ENCODE measurements around the gene FSCN2.

The FSCN2 gene, protein sequence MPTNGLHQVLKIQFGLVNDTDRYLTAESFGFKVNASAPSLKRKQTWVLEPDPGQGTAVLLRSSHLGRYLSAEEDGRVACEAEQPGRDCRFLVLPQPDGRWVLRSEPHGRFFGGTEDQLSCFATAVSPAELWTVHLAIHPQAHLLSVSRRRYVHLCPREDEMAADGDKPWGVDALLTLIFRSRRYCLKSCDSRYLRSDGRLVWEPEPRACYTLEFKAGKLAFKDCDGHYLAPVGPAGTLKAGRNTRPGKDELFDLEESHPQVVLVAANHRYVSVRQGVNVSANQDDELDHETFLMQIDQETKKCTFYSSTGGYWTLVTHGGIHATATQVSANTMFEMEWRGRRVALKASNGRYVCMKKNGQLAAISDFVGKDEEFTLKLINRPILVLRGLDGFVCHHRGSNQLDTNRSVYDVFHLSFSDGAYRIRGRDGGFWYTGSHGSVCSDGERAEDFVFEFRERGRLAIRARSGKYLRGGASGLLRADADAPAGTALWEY

DNA sequence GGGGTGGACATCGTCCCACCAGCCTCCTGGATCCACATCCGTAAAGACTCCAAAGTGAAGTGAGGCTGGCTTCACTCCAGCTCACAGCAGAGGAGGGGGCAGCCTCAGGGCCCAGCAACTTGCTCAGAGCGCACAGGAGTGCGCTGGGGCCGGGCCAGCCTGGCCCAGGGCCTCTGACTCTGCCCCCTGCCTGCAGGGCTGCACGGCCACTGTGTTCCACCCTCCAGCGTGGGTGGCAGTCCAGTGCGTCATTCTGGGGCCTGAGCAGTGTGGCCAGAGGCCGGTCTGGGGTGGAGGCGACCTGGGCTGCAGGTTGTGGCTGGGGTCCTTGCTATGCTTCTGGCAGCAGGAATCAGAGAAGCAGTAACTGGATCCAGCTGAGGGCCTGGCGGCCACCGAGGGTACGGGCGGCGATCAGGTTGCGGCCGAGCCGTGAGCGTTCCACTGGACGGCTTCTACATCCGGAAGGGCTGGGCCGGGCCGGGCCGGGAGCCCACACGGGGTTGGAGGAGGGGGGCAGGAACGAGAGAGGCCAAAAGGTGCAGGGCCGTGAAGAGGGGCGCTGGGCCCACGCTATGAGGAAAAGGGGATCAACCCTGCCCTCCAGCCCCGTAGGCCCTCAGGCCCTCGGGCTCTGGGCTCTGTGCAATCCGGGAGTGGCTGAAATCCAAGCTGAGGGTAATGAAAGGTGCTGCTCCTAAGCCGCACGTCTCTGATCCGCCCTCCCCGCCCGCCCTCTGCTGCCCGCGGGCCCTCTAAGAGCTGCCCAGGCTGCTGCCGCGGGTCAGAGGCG lies at the start of gene FSCN2:
Gene FSCN2, plus strand, starts transcription at position 787 of the 793 bp plus-strand sequence. CDS start 155 bp downstream, outside the sequence.
- no peak for DNase-seq

DNA sequence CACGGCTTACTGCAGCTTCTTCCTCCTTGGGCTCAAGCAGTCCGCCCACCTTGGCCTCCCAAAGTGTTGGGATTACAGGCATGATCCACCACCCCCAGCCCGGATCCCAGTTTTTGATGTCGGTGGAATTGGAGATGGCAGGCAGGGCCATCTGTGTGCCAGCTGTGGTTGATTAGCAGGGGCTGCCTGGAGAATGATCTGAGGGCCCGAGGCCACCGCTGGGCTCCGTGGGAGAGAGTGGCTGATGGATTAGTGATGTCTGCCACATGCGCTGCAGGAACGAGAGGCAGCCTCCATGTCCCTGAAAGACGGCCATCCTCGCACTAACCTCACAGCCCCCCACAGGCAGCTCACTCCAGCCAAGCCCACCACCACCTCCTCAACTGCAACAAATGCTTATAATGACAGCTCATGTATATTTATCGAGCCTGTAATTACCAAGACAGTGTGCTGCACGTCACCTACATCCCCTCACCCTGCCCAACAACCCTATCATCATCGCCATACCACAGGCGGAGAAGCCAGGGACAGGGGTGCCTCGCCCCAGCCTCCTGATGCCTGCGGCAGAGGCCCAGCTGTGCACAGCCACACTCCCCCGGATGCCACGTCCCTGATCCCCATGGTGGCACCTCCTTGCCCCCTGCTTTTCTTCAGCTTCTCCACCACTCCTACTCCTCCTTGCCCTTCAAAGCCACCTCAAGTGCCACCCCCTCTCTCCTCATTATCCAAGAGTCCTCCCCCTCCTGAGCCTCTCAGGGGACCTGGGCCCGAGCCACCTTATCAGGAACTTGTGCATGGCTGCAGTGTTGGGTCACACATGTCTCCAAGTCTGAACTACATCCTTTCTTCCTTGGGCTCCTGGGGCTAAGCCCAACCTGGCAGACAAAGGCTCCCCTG lies 48.8 kb upstream of the FSCN2 start:
- no peak for DNase-seq

DNA sequence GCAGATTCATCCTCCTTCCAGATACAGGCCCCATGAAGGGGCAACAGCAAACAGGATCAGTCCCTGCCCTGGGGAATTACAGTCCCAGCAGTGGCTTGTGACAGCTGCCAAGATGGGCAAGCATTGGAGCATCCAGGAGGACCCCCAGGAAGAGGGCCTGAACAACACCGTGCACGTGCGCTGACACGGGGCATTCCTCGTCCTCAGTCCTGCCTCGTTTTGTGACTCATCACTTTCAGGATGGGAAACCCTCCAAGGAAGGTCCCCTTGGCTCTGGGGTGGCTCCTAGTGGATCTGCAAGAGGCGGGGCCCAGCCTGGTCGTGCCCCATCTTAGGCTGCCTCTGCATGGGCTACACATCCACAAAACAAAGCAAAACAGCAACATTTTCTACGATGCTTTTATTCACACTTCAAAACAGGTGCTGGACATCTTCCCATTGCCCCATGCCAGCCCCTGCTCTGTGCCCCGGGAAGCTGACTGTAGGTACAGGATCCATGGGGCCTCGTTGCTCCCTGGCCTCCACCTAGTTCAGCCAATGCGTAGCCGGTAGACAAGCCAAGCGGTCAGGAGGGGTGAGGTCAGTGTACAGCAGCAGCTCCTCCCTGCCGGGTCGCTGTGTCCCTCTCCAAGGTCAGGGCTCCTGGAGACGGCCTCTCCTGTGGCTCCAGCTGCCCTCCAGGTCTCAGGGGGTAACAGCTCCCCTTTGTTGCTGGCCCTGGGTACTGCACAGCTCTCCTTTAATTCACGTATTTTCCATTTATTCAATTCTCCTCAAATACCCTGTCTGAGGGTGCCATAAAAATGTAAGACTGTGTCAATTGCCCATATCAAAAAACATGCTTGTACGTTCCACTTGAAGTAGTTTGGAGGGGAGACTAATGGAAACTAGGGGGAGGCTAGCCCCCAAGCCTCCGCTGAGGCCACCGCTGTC lies 47.8 kb upstream of the FSCN2 start:
- no peak for DNase-seq

DNA sequence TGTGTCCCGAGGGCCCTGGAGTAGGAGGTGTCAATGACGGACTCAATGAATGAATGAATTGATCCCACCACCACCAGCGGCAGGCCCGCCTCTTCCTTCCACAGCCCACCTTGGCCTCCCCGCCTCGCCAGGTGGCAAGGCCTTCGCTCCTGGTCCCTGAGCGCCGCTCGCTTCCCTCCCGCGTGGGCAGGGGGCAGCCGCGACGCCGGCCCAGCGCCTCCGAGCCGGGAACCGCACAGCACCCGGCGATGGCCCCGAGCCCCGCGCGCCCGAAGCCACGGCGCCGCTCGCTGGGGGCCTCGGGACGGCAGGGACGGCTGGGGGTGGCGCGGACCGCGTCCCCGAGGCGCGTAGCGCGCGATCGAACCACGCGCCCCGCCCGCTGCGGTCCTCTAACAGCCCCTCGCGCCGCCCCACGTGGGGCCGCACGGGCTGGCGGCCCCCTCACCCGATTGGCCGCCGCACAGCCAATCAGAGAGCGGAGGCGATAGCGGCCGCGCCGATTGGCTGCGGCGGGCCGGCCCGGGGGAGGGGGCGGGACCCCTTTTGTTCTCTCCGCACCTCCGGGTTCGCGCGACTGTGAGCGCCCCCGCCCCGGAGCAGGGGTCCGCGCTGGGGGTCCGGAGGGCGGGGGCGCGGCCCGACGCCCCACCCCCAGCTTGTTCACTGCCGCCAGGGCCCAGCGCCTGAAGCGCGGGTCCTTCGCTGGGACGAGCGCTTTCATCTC lies 46.9 kb upstream of the FSCN2 start:
- DNase-seq = peak in 2 of 4 experiments; percentile 24 to 57

DNA sequence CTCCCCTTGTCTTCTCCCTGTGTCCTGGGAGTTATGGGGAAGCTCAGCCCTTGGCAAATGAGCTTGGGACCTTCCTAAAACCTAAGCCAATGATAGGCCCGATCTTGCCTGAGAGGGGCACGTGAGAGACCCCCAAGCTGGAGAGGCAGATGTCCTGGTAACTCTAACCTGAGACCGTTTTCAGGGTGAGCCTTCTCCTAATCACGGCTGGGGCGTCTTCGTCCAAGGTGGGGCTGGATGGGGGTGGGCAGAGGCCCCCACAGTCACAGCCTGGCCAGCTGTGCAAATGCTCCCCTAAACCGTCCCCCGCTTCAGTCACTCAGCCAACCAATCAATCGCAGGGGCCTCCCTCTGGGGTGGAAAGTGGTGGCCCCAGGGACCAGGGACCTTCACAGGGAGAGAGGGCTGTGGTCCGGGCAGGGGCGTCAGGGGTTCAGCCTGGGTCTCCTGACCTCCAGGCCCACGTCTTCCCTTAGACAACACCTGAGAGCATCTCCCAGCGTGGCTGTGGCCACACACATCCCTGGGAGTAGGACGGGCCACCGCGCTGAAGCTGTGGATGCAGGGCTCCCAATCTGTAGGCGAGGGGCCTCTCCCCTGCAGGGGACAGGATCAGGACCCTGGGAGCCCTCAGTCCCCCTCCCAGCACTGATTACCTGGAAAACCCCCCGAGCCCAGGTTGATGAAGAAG lies 46.2 kb upstream of the FSCN2 start:
- DNase-seq = no peak

DNA sequence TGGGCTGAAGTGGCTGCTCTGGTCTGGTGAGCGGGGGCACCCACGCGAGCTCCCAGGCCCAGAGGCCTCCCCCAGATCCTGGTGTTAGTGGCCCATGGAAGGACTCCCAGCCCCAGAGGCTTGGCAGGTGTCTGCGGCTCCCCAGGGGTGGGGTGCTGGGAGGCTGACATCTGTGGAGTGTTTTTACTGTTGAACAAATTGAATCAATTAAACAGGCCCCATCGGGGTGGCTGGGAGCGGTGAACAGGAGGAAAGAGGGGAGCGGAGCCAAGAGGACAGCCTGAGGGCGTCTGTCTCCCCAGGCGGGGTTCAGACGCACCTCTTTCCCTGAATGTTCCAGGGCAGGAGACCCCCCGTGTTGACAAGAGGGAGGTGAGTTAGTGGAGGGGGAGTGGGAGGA lies 45.5 kb upstream of the FSCN2 start:
- no peak for DNase-seq

DNA sequence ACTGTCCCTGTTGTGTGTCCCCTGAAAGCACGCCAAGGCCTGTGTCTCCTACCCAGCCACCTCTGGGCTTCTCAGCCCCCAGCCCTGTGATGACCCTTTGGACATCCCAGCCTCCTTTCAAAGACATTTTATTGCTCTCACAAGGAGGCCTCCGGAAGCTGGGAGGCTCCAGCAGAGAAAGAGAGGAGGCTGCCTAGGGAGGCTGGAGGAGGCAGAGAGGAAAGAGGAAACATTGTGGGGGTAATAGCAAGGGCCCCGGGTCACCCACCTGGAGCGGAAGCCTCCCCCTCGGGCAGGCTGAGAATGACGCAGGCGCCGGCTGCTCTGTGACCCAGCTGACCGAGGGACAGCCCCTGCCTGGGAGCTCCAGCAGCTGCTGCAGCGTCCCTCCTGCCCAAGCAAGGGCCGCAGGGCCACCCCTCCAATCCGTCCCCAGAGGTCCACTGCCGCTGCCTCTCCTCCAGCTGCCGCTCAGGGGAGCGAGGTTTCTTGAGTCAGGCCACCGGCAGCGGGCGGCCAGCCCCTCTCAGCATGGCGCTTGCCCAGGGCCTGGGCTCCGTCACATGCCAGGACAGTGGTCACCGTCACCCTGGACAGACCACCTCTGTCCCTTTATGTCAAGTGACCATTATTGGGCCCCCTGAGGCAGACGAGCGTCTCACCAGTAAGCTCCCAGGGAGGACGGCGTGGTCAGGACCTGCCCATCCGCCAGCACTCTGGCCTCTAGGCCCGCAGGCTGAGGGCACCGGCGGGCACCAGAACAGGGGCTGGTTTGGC lies 44.9 kb upstream of the FSCN2 start:
- no peak for DNase-seq

DNA sequence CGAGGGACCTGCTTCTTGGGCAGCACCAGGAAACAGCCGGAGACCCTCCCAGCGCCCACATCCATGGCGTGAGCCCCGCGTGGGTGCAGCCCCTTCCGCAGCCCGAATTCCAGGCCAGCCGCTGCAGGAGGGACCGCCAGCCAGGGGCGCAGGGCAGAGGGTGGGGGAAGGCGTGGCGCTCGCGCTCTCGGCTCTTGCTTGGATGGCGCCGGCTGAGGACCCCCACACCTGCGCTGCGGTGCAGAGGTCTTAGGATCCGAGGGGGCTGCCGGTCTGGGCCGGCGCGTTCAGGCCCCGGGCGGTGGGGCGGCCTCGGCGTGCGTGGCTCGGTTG lies 44.3 kb upstream of the FSCN2 start:
- DNase-seq = no peak

DNA sequence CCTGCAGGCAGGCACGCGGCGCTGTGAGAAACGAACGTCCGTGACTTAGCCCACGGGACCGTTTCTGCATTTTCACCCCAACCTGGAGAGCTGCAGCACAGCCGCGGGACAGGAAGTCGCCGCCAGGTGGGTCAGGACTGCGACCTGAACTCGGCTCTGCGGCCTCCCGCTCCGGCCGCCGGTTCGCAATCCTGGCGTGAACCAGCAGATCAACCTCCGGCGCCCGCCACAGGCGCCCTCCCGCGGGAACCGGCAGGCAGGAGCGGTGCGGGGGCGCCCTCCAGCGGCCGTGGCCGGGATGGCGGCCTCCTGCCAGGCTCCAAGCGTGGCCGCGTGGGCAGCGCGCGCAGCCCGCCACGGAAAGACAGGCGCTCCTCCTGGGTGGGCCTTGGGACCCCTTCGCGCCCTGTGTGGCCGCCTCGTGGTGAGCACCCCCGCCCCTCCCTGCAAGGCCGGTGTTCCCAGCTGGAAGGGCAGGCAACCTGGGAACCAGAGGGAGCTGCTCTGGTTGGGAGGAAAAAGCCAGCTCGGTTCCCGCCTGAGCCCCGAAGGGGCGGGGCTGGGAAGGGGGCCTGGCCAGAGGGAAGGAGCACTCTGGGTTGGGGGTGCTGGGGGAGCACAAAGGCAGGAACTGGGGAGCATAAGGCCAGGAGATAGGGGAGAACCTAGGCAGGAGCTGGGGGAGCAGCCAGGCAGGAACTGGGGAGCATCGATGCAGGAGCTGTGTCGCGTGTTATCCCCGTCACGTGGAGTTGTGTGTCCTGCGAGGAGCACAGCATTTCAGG lies 43.8 kb upstream of the FSCN2 start:
- DNase-seq = peak; percentile 71 to 86 (median 78)

DNA sequence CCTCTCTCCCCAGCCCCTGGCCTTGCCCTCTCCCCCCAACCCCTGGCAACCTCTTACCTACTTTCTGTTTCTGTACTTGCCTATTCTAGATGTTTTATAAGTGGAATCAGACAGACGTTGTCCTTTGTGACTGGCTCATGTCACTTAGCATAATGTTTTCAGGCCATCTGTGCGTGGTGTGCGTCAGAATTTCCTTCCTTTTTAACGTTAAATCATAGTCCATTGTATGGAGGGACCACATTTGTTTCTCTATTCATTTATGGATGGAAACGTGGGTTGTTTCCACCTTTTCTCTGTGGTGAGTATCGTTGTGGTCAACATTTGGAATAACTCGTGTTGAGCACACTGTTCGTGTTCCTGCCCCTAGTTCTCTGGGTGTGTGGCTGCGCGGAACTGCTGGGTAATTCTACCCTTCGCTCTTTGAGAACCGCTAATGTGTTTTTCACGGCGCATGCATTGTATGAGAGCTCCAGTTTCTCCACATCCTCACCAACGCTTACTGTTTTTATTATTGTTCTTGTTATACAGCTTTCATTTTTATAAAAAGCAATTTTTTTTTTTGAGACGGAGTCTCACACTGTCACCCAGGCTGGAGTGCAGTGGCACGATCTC lies 41.9 kb upstream of the FSCN2 start:
- DNase-seq = no peak

DNA sequence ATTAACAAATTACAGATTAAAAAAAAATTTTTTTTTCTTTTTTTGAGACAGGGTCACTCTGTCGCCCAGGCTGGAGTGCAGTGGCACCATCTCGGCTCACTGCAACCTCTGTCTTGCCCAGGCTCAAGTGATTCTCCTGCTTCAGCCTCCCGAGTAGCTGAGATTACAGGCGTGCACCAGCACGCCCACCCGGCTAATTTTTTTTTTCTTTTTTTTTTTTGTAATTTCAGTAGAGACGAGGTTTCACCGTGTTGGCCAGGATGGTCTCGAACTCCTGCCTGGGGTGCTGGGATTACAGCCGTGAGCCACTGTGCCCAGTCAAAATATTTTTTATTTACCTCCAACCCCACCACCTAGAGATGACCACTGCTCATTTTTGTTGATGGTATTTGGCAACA lies 41.1 kb upstream of the FSCN2 start:
- DNase-seq = no peak

DNA sequence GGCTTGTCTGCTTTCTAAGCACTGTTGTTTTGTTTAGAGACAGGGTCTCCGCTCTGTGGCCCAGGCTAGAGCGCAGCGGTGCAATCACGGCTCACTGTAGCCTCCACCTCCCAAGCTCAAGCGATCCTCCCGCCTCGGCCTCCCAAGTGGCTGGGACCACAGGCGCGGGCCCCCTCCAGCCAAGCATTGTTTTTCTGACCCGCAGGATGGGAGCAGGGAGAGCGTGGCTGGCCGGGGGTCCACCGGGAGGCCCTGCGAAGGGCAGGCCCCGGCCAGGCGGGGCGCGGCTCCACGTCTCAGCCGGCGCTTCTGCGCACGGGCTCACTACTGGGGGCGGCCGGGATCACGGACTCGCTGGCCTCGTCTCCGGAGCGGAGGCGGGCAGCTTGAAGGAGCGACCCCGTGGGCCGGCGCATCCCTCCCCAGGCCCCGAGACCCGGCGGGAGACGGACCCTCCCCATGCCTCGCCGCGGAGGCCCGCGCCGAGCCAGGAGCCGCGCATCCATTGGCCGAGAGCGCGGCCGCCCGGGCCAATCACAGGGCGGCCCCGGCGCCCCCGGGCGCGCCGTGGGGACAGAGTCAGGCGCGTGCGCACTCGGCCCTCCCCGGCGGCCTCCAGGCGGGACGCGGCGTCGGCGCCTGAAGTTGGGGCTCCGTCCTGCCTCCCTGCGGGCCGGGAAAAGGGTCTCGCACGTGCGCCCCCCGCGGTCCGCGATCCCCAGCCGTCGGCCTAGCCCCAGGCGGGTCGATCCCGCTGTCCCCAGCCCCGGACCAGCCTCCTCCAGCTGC lies 40.5 kb upstream of the FSCN2 start:
- DNase-seq = peak; percentile 34 to 80 (median 60)

DNA sequence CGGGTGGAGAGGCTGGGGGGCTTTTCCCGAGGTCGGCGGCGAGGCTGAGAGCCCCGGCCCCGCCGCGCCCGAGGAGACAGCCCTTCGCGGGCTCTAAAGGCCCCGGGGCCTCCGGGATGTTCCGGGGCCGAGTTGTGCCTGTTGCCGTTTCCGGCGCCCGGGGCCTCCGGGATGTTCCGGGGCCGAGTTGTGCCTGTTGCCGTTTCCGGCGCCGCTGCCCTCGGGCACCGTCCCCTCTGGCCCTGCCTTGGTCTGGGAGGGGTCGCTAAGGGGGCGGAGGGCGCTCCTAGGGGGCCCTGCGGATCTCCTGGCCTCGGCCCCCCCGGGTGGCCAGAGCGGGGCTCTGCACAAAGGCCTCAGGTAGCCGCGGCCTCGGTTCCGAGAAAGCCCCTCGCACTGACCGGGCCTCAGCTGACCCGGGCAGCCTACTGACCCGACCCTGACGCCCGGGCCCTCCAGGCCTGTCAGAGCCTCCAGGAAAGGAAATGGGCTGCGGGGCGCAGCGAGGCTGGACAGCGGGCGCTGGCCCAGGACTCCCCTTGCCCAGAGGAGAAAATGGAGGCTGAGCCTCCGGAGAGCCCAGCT lies 39.8 kb upstream of the FSCN2 start:
- no peak for DNase-seq

DNA sequence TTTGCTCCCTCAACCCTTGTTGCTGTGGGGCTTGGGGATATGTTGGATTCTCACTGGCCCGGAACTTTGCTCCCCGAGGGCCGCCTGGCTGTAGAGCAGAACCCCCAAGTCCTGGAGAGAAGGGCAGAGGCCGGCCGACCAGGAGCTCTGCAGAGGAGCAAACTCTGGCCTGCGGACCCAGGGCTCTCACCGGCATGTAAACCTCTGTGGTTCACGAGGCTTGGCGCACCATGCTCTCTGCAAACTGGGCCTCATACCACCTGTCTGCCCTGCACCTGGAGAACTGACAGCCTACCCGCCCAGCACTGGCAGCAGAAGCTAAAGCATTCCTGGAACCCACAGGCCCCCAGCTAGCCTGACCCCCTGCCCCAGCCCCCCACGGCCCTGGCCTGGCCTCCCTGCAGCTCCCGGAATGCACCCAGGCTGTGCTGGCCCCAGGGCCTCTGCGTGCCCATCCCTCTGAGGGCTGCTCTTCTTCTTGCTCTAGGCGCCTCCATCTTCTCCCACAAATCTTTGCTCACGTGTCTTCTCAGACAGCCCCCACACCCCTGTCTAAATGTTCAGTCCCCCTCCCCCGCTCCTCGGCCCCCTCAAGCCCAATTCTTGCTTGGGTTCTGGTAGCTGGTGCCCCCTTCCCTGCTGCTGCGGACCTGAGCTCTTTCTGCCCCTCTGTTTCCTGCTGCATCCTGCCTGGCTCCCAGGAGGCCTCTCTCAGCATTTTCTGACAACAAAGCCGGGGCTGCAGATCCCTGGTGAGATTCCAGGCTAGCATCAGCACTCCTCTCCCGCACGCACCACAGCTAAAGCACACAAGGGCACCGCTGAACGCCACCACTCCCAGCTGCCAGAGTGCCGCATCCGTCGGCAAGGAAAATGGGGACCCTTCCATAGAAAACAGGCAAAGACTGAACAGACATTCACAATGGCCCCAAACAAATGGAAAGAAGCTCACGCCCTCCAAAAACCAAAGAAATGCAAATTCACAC lies 38.9 kb upstream of the FSCN2 start:
- DNase-seq = no peak
